CD4-positive, alpha-beta T cell treated with Interleukin-4 for 4 hours (primary cell): ENCODE data around the gene HS6ST3.
"Not testable (repeated sequence)": the region's sequence is repeated elsewhere in the genome, so short reads cannot be mapped to it uniquely, and the experiment has no call there.

ENCODE experiments used
- DNase-seq: peaks from one replicate; pipeline ENCODE4 v3.0.0-alpha.2; 2020

HS6ST3 gene

DNA sequence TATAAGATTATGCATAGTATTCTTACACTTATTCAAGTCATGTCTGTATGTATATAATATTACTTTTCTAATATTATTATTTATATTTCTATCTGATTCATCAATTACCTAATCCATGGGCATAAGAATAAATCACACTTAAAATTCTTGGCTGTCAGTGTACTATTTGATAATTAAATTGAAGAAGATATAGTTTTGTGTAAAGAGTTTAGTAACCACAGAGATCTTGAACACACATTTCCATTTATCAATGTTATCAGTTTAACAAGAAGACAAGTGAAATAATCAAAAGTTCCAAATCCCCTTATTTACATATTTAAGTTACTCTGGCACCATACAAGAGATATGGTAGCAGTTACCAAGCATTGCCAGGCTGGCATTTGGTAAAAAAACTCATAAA, 659.9 kb downstream of the HS6ST3 start:
- DNase-seq = no peak

DNA sequence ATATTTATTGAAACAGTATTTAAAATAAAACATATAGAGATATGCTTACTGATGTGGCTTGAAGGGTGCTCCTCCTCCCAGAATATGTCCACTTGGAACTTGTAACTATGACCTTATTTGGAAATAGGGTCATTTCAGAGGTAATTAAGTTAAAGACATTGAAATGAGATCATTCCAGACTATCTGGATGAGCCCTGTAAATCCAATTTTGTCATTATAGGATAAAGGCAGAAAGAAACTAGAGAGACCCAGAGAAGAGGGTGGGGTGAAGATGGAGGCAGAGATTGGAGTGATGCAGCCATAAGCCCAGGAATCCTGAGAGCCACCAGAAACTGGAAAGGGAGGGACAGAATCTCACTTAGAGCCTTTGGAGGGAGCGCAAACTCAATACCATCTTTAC, 661.2 kb downstream of the HS6ST3 start:
- DNase-seq = no peak

DNA sequence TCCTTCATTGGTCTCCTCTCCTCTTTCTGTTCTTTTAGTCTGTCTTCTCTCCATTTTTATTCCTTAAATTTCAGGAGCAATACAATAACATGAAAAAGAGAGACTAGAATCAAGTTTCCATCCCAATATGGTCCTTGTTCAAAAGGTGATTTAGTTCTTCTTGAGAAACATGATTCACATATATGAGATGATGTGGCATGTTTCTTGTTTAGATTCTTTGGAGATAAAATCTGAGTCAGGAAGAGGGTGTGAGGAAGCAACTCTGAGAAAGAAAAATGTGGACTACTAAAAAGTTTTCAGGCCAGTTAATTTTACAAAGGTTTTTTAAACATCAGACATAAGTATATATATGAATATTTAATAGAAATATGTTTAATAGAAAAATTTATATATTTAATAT, 673.0 kb downstream of the HS6ST3 start:
- DNase-seq = no peak

DNA sequence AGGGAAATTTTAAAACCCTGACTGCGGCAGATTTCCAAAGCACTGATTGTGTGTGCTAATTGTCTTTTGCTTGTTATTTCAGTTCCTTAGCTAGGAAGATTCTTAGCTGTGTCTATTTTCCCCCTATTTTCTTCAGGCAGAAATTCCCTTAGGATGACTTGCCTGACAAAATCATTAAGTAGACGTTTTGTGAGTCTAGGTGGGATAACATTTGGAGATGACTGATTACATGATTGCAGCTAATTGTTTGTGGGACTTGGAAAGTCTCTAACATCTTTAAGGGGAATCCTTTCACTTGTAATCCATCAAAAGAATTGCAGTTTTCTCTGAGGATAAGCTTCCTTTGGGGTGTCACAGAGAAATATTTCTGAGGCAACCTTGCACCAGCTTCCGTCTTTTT, 676.4 kb downstream of the HS6ST3 start:
- DNase-seq = no peak

DNA sequence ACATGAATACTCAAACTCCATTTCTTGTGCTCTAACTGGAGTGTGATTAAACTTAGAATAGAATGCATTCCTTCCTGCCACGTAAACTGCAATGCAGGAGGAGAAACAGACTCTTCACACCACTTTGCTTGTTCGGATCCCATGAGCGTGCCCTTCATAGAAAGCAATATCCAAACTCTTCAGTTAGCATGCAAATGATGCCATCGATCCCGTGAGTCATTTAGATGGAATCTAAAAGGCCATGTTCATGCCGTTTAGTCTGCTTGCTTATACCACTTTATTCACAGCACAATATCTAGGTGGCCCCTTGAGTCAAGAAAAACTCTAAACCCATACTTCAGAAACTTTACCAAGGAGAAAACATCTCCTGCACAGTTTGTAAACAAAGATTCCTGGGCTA, 678.6 kb downstream of the HS6ST3 start:
- DNase-seq = no peak

DNA sequence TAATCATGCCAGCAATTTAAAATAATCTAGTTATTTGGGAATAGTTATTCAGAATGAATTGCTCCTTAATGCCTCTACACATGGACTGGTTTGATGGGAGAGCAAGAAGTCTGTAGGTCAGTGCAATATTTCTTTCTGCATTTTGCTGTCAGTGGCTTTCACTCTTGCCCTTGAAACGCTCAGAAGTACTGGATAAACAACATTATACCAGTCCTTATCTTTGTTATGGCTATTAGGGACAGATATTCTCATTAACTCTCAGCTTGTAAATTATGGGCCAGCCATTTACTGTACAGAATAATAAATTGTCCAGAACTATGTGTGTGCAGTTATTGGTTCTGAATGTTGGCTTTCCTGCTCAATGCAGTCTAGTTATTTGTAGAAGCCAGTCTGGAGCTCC, 680.0 kb downstream of the HS6ST3 start:
- no peak for DNase-seq

DNA sequence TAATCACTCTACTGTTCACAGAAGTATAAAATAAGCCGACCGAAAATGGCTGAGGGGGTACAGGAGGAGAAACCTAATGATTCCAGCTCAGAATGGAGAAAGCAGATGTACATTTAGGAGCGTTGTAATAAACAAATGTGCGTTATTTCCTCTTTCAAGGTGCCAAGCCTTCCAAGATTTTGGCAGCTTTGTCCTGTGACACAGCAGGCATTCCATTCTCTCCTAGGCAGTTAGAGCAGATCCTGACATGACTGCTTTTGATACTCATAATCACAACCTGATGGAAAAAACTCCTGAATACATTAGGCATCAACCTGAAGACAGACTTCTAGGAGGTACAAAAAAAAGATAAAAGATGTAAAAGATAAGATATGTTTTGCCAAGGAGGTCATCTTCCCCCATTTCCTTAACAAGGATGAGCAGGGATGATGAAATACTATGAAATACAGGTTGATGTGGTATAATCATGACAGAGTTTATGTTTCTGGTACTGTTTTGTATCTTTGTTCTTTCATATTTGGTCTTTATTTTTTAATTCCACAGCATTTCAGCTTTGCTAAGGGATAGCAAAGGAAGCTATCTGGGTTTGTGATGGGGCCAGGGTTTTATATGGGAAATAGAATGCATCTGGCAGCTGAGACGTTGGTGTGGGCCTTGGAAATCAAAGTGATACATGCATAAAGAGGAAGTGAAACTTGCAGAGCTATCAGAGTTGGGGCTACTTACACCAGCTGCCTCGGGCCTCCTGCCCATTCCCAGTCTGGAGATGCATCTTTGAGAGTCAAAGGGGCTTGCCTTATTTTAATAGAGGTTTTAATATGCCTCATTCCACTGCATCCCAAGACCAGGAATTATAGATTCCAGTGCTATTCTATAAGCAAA, 681.8 kb downstream of the HS6ST3 start:
- DNase-seq = no peak

DNA sequence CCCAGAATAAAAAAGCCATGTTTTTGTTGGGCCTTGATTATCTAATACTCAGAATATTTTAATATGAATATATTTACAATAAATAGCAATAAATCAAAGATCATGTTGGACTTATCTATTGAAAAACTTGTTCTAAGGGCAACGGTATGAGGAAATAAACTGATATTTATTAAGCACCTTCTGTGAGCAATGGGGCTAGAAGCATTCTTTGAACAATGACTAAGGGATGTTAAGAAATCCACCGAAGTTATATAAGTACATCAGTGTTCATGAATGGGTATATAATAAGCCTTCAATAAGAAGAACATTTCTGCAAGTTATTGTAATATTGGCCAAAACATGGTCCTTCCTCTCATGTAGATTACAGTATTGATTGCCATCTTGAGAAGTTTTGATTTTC, 682.5 kb downstream of the HS6ST3 start:
- DNase-seq = no peak

DNA sequence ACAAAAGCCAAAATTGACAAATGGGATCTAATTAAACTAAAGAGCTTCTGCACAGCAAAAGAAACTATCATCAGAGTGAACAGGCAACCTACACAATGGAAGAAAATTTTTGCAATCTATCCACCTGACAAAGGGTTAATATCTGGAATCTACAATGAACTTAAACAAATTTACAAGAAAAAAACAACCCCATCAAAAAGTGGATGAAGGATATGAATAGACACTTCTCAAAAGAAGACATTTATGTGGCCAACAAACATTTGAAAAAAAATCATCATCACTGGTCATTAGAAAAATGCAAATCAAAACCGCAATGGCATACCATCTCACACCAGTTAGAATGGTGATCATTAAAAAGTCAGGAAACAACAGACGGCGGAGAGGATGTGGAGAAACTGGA, 688.4 kb downstream of the HS6ST3 start:
- not testable (repeated sequence) for DNase-seq

DNA sequence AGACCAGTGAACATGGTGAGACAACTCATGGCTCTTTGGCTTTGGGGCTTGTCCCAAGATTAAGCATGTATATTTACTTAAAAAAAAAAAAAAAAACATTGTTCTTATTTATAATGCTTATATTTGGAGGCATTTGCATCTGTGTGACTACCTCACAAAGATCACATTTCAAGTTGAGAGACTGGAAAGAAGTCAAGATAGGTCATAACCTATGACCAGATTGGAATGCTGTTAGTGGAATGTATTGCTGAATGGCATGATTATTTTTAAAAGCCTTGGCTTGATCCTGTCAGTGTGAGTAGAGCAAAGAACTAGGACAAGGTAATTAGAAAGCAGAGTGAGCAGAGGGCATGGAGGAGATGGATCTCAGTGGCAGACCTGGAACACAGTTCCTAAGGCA, 689.8 kb downstream of the HS6ST3 start:
- no peak for DNase-seq

DNA sequence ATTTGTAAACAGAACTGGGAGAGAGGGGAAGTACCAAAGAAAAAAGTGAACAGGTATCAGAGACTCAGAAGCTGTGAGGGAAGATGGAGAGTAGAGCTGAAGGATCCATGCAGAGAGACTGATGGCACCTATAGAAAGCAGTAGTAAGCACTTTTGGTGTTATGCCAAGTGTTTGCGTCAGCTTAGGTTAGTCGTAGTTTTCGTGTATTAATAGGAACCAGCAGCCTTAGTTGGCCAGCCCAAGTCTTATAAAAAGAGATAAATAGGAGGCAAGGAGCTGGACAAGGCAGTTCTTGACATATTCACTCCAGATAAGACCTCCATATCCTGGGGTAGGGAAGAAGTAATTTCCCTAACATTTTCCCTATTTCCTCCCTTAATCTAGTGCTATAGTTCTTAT, 690.2 kb downstream of the HS6ST3 start:
- DNase-seq = no peak

DNA sequence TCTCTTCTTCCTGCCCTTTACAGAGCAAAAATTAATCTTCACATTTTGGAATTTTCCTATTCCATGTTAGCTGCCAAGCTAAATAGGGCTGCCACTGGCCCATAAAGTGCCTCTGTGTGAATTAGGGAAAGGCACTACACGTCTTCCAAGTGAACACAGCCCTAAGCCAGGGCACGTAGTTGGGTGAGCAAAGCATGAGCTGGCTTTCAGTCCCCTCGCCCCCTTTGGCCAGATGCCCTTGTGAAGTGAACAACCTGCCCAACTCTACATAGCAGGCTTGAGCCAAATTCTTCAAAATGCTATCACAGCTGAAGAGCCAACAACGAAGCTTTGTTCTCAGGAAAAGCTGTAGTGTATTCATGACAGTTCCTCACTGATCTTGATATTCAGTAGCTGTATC, 691.2 kb downstream of the HS6ST3 start:
- no peak for DNase-seq

DNA sequence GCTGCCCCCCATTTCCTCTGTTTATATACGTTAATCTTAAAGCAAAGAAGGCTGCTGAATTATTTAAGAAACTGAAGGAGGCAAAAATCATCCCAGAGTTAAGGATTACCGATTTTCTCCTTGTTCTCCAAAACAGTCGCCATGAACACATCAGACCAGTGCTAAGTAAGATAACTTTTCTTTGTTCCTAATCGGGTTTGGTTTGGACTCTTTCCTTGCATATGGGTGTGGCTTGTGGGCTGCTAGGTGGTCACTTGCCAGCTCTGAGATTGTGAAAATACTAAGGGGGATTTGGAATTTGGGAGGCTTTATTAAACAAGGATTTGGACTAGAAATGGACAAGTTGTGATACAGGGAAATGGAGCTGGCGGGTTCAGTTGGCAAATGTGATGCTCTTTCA, 692.3 kb downstream of the HS6ST3 start:
- DNase-seq = no peak

DNA sequence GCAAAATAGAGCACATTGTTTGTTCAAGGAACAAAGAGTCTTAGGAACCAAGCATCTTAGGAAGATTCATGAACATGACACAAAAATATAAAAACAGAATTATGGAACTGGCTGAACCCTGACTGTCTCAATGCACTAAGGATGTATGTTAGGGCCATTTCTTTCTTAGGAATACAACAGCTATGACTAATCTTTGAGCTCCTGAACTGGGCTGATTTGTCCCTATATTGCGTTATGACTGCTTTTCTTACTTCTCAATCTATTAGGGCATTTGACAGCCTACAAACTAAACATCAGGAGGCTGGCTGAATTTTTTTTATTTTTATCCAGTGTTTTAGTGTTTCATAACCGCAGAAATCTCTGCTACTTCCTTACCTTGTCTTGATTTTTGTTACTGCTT, 693.1 kb downstream of the HS6ST3 start:
- no peak for DNase-seq

DNA sequence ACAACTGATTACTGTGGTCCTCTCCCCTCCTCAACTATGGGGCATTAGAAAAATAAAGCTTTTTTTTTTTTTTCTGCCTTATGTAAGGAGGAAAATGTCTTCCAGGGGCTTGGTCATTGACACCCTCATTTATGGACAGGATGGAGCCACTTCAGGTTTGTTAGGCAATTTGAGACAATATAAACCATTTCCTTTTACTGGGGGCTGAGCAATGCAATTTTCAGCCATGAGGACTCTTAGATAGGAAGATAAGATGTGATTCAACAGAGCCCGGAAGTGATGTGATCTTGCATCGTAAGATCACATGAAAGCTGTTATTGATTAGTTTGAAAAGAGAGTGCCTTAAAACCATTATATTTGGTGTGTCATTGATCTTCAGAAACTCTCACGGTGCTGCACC, 693.6 kb downstream of the HS6ST3 start:
- no peak for DNase-seq

DNA sequence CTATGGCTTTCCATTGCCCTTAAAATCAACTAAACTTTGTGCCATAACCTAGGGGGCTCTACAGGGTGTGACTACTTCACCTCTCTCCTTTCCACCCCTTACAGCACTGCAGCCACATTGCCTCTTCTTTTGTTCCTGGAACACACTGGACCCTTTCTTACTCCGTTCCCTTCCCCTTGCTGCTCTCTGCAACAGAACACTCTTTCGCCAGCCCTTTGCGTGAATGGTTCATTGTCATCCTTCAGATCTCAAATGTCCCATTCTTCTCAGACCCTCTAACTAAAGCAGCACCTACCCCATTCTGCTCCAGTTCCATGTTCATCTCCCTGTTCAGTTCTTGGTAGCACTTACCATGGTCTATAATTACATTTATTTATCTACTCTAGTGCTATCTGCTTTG, 696.1 kb downstream of the HS6ST3 start:
- no peak for DNase-seq

DNA sequence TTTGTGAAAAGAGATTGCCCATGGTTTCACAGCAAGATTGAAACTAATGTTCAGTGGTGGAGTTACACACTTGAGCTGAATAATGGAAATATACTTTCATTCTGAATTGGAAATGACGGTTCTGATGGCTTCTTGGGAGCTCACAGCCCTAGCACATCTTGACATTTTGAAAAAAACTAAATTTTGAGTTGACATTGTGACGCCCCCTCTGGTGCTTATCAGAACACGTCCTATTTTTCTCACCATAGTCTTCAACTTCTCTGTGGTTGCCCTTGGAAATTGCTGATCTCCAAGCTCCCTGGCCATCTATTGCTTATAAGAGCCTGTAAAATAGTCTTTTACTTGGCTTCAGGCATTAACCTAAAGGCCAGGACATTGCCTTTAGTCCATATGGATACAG, 702.3 kb downstream of the HS6ST3 start:
- DNase-seq = no peak

DNA sequence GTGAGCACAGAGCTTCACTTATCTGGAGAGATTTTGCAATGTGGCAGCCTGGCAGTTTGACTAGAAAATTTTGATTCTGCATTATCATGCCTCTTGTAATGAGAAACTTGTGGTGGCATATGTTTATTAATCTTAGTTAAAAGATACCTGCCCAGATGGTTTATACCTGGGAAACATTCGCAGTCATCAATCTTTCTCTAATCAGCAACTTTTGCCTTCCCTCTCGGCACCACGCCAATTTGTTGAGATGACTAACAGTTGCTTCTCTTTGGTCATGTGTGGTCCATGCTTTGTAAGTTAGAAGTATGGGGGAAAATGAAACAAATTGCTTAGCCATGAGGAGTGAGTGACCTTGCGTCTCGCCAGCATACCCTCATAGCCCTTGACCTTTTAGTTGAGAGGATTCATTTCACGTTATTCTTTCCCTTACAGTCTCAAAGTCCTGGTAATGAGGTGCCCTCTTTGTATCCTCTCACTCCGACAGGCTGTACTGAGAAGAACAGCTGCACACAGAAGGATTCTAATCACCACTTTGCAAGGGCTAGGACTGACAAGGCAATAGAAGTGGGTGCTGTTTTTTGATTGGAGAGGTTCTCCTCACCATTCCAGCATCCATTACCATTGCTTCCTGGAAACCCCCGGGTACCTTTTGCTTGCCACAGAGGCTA, 703.0 kb downstream of the HS6ST3 start:
- no peak for DNase-seq

DNA sequence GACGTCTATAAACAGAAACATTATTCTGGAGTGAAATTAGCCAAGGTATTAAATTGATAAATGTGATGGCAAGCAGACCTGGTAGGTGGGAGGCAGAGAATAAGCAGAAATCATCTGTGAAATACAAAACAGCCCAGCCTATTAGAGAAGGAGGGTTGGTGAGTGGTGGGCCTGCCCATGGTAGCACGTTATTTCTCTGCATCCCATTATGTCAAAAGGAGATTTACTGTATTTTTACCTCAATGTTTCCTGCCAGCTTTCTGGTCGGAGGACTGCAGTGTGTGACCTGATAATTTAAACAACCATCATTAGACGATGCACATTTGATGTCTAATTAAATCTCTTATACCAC, 703.5 kb downstream of the HS6ST3 start:
- no peak for DNase-seq

DNA sequence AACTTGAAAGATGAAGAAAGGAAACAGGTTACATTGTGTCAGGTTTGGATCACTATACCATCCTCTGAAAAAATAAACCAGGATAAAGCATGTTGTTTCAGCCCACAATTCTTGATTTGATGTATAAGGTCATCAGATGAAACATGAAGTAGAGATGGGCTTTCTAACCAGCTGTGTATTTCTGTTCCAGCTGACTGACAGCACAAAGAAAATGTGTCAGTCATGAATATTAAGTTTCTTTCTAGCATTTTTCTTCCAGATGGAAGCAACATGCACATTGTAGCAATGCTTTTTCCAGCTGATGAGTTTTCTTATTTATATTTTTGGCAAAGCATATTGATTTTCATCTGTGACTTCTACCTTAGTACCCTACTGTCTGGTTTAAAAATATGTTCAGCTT, 704.8 kb downstream of the HS6ST3 start:
- no peak for DNase-seq

DNA sequence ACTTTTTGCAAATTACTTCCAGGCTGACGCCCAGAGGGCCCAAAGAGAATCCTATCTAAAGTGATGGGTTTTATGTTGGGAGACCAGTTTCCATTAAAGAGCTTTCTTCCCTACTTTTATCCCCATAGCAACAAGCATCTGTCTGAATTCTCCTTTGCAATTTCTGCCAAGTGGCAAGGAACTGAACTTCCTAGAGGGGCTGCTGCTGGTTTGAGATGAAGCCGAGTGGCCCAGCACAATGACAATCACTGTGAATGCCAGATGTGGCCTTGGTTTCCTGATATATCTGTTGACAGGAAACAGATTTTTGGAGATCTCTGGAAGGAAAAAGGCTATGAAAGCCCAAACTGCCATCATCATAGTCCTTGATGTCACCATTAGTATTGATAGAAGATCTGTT, 705.8 kb downstream of the HS6ST3 start:
- no peak for DNase-seq

DNA sequence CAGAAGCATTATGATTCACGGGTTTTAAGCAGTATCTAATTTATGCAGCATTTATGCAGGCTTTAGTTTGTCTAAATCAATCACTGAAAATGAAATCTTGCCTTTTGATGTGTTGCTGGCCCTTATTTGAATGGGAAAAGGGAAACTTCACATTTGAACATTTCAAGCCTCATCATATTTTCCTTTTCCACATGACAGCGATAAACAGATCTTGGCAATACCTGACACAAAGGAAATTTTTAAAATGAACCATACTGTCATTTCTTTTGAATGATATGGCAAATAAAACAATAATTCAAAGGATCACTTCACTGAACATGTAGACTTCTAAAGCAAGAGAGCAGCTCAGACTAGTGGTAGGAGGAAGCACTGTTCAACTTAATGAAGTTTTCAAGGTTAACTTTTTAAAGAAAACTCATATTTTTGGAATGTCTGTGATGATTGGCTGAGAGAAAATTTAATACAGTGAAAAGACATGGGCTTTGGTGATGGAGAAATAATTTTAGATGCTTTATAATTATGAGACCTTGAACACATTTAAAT, 706.3 kb downstream of the HS6ST3 start:
- DNase-seq = no peak

DNA sequence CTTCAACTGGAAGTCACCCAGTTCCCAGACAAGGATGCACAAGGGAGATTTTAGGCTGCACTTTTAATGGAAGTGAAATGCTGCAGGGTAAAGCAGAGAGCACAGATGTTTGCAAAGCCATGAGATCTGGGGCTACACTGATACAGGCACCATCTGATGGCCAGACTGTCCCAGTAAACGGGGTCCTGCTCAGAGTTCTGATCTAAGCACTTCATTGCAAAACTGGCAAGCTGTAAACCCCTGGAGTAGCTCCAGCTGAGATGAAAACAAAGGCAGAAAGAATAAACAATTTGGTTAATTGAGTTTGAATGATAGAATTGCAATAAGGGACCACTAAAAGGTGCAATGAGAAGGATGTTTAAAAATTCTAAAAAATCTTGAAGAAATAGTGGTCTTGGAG, 707.2 kb downstream of the HS6ST3 start:
- DNase-seq = no peak

DNA sequence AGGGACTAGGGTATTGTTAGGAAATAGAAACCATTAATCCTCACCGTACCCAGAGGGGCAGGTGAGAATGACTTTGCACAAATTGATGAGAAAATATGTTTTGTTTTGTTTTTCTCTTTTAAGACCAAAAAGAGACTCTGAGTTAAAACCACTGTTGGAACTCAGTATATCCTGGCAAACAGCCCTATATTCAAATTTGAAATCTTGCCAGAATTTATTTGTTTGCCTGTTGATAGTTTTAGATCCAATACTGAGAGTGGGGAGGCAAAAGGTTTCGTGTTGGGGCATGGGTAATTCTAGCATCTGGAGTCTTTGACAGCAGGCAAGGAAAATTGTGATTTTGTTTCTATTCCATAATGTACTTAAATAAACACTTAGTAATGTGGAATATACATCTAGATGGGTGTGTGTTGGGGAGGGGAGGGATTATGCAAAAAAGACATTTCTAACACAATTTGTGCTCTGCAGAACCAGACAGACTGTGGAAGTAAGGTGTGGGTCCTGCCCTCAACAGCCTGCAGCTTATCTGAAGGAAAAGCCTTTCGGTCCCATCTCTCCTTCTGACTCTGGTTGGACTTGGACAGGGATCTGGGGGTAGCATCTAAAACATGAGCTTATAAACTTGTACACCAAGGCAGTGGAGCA, 713.7 kb downstream of the HS6ST3 start:
- DNase-seq = no peak
